Chondrocyte (in vitro differentiated cells): ENCODE results near the gene INAFM1. TPM values are rescaled to one million over a fixed set of nuclear protein-coding genes. Genes with fewer than 3 reads are reported as not detected.
A peak's percentile ranks its signal among the peaks of the same experiment; 100 is the strongest.
"Not testable (repeated sequence)": the region's sequence is repeated elsewhere in the genome, so short reads cannot be mapped to it uniquely, and the experiment has no call there.

Experiments used
- DNase-seq: peaks from one replicate; pipeline ENCODE4 v3.0.0; 2021; ENCODE audit warnings: mixed read lengths, low spot score
- H3K27ac Mint-ChIP-seq: one replicate; pipeline ENCODE4 v1.8.0; 2021; ENCODE audit warnings: mild to moderate bottlenecking, moderate library complexity, mixed read lengths; ENCODE audit not compliant: unreplicated experiment
- H3K27me3 Mint-ChIP-seq: 2 replicates; pipeline ENCODE4 v1.8.0; 2021; ENCODE audit warnings: low read depth, mixed read lengths
- H3K36me3 Mint-ChIP-seq: 2 replicates; pipeline ENCODE4 v1.8.0; 2021; ENCODE audit warnings: low read depth, mixed read lengths
- H3K4me1 Mint-ChIP-seq: 2 replicates; pipeline ENCODE4 v1.8.0; 2021; ENCODE audit warnings: low read depth, mild to moderate bottlenecking, mixed read lengths
- H3K4me3 Mint-ChIP-seq: one replicate; pipeline ENCODE4 v1.8.0; 2021; ENCODE audit warnings: mild to moderate bottlenecking, moderate library complexity, mixed read lengths; ENCODE audit not compliant: unreplicated experiment
- H3K9me3 Mint-ChIP-seq: 2 replicates; pipeline ENCODE4 v1.8.0; 2021; ENCODE audit warnings: low read depth, mixed read lengths
- total RNA-seq: library from RNA; stranded (reverse); gene quantifications from 3 replicates; pipeline ENCODE4 v1.2.1, GENCODE V29; 2021
- TF ChIP-seq, protein P1 (sequence below): fragments of 200-600 bp; sonication (generic); IDR thresholded peaks from 2 replicates; pipeline ENCODE4 v1.5.0; 2021; ENCODE audit warnings: antibody characterized with exemption, mild to moderate bottlenecking, moderate library complexity

Gene INAFM1
- total RNA-seq, 1 donor from 2014 or later, result 28.8 TPM

DNA sequence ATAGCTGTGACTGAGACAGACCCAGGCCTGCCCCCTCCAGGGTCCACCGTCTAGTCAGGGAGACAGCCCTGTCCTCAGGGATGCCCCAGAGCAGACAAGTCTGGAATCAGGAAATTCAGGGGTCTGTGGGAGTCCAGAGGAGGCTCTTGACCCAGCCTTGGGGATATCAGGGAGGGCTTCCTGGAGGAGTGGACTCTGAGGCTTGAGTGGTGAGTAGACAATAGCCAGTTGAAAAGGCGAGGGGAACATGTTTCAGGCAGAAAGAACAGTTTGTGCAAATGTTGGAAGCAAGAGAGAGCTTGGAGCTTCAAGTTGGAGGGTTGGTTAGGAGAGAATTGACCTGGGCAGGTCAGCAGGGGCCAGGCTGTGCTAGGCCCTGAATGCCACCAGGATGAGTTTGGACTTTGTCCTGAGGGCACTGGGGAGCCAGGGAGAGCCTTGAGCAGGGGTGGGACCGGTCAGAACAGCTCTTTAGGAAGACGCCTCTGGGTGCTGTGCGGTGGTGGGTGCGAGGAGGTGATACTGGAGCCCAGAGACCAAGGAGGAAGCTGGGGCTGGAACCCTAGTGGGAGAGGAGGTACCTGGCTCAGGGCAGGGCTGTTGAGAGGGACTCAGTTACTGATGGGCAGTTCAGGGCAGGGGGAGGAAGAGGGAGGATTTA lies 15.7 kb upstream of the INAFM1 start:
- TF ChIP-seq, protein P1, sequence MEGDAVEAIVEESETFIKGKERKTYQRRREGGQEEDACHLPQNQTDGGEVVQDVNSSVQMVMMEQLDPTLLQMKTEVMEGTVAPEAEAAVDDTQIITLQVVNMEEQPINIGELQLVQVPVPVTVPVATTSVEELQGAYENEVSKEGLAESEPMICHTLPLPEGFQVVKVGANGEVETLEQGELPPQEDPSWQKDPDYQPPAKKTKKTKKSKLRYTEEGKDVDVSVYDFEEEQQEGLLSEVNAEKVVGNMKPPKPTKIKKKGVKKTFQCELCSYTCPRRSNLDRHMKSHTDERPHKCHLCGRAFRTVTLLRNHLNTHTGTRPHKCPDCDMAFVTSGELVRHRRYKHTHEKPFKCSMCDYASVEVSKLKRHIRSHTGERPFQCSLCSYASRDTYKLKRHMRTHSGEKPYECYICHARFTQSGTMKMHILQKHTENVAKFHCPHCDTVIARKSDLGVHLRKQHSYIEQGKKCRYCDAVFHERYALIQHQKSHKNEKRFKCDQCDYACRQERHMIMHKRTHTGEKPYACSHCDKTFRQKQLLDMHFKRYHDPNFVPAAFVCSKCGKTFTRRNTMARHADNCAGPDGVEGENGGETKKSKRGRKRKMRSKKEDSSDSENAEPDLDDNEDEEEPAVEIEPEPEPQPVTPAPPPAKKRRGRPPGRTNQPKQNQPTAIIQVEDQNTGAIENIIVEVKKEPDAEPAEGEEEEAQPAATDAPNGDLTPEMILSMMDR, result no peak
- H3K4me3 Mint-ChIP-seq, result peak overlapping the region; percentile 94
- peaks cover 46% of the 10 kb centered on the region for H3K4me1 Mint-ChIP-seq
- H3K36me3 Mint-ChIP-seq, result peaks cover 32% of the 10 kb centered on the region
- no peak for DNase-seq
- peak overlapping the region; percentile 99 for H3K27ac Mint-ChIP-seq
- no peaks in the 10 kb centered on the region for H3K27me3 Mint-ChIP-seq
- no peaks in the 10 kb centered on the region for H3K9me3 Mint-ChIP-seq

DNA sequence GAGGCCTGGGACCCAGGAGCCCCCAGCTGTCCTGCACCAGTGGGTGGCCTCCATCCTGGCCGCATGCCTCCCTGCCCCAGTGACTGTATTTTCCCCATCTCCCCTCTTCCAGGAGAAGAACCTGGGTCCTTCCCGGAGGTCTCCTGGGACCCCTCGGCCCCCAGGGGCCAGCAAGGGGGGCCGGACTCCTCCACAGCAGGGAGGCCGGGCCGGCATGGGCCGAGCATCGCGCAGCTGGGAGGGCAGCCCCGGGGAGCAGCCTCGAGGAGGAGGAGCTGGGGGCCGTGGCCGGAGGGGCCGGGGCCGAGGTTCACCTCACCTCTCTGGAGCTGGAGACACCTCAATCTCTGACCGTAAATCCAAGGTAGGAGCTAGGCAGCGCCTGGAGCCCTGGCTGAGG lies 14.2 kb upstream of the INAFM1 start:
- TF ChIP-seq, protein P1, result no peak
- Mint-ChIP-seq H3K4me1 (peaks cover 44% of the 10 kb centered on the region), H3K4me3 (no peak overlapping the region), H3K27me3 (no peaks in the 10 kb centered on the region), H3K27ac (no peak overlapping the region), H3K9me3 (no peaks in the 10 kb centered on the region), H3K36me3 (peaks cover 39% of the 10 kb centered on the region)
- DNase-seq, result no peak

DNA sequence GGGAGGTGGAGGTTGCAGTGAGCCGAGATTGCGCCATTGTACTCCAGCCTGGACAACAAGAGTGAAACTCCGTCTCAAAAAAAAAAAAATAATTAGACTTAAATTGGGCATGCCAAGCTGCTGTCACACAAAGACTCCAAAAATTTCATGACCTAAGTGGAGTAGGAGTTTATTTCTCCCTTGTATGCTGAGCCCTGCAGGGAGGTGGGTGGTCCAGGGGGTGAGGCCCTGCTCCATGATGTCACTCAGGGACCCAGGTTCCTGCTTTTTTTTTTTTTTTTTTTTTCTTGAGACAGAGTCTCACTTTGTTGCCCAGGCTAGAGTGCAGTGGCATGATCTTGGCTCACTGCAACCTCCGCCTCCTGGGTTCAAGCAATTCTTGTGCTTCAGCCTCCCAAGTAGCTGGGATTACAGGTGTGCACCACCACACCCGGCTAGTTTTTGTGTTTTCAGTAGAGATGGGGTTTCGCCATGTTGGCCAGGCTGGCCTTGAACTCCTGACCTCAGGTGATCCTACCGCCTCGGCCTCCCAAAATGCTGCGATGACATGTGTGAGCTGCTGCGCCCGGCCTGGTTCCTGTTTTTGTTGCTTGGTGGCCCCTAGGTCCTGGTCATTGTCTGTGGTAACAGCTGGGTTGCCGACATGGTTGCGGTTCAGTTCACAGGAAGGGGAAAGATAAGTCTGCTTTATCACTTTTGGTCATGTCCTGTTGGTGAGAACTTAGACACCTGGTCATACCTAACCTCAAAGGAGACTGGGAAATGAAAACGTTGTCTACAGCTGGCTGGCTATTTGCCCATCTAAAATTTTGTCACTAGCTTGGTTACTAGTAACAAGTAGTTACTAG lies 12.5 kb upstream of the INAFM1 start:
- peaks cover 51% of the 10 kb centered on the region for H3K36me3 Mint-ChIP-seq

DNA sequence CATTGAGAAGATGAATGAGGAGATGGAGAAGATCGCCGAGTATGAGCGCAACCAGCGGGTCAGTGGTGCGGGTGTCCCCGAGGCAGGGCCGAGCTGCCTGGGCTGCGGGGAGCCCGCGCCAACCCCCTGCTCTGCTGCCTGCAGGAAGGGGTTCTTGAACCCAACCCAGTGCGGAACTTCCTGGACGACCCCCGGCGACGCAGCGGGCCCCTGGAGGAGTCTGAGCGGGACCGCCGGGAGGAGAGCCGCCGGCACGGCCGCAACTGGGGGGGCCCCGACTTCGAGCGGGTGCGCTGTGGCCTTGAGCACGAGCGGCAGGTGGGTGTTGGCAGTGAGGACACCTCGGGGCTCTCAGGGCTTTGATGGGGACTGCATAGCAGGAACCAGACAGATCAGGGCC lies 10.1 kb upstream of the INAFM1 start:
- TF ChIP-seq, protein P1, result no peak
- Mint-ChIP-seq H3K4me1 (peaks cover 14% of the 10 kb centered on the region), H3K4me3 (no peak overlapping the region), H3K27me3 (no peaks in the 10 kb centered on the region), H3K9me3 (no peaks in the 10 kb centered on the region), H3K27ac (no peak overlapping the region), H3K36me3 (peaks cover 44% of the 10 kb centered on the region)
- no peak for DNase-seq

More for the DNA sequence above, 12.5 kb upstream of the INAFM1 start:
- H3K9me3 Mint-ChIP-seq, DNase-seq, H3K4me3 Mint-ChIP-seq, H3K27me3 Mint-ChIP-seq, H3K27ac Mint-ChIP-seq: not testable (repeated sequence)
- peaks cover 38% of the 10 kb centered on the region for H3K4me1 Mint-ChIP-seq

DNA sequence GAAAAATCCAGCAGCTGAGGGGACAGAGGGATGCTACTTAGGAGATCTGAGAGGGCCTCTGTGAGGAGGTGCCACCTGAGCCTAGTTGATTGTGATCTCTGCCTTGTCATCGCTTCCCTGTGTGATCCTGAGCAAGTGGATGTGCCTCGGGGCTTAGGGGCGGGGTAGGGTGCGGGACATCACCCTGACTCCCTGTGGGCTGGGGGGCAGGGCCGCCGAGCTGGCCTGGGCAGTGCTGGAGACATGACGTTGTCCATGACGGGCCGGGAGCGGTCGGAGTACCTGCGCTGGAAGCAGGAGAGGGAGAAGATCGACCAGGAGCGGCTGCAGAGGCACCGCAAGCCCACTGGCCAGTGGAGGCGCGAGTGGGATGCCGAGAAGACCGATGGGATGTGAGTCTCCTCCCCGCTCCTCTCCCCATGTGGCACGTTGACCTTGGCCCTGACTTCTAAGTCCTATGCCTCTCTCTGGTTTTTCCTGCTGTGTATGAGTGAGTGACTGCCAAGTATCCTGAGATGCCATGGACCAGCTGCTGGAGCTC lies 8.2 kb upstream of the INAFM1 start:
- H3K27me3 Mint-ChIP-seq, result no peaks in the 10 kb centered on the region
- no peak for DNase-seq
- H3K36me3 Mint-ChIP-seq, result peaks cover 40% of the 10 kb centered on the region

More for the DNA sequence above, 8.2 kb upstream of the INAFM1 start:
- TF ChIP-seq, protein P1, result no peak
- H3K4me1 Mint-ChIP-seq, result no peaks in the 10 kb centered on the region
- peak overlapping the region; percentile 20 for H3K27ac Mint-ChIP-seq
- no peak overlapping the region for H3K4me3 Mint-ChIP-seq
- no peaks in the 10 kb centered on the region for H3K9me3 Mint-ChIP-seq
